Right ventricle myocardium inferior (tissue), 1 donor: ENCODE data around the gene ATE1. TPM values are rescaled to one million over a fixed set of nuclear protein-coding genes. Genes with fewer than 3 reads are reported as not detected.

Experiments used
- ATAC-seq: fragments of 200-7000 bp; cut with Tn5 transposase; one replicate; pipeline ENCODE4 v1.9.1; 2020; ENCODE audit warnings: mild to moderate bottlenecking, moderate library complexity
- DNase-seq: peaks from one replicate; pipeline ENCODE4 v3.0.0; 2021; ENCODE audit errors: missing footprints
- intact Hi-C: fragments of 100-400 bp; cut with DNase I; formaldehyde crosslinking; loops from one replicate; pipeline ENCODE4 v1.11.0; 2022
- total RNA-seq: library from RNA; stranded (reverse); fragmentation: NEBNext Ultra II Directional; extraction: Animal tissue kit (Norgen Biotek cat#: 25700); gene quantifications from one replicate; pipeline ENCODE4 v1.2.1, GENCODE V29; 2021
- donor health status: DM: no; HTN: yes; CAD: no; lungs with severe emphysema.

ATE1 gene
- total RNA-seq, 1 donor from 2014 or later: 31.5 TPM

DNA sequence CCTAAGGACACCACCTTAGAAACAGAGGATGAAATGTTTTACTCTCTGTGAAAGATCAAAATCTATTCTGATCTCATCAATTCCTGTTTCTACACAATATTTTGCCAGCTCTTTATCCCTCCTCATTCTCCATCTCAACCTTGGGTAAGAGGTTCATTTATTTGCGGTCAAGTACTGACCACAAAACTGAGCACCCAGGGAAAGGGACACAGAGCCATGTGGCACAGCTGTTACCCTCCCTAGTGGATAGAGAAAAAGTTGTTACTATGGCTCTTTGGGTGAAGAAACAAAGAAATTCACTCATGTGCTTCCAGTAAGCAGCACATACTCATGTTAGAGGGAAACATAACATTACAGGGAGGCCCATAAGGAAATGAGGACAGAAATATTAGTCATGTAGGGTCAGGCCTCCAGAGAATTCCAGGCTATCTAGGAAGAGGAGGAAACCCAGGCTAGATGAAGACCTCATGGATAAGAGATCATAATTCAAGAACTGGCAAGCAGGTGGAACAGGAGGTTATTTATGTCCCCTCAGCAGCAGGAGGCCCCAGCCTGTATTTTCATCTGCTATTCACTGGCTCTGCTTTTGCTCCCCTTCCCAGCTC, 114.5 kb downstream of the ATE1 start:
- ATAC-seq (no peak), DNase-seq (no peak)
- intact Hi-C loops: no loop called here

DNA sequence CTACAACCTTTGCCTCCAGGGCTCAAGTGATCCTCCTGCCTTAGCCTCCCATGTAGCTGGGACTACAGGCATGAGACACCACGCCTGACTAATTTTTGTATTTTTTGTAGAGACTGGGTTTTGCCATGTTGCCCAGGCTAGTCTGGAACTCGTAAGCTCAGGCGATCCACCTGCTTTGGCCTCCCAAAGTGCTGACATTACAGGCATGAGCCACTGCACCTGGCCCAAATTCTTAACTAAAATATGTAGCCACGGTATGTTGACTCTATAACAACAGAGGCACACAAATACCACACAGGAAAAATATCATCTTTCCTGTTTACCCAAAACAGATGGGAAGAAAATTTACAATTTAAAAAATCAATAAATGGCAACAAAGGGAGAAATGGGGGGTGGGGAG, 115.8 kb downstream of the ATE1 start:
- intact Hi-C loops: no loop called here
- no peak for DNase-seq
- ATAC-seq: no peak

DNA sequence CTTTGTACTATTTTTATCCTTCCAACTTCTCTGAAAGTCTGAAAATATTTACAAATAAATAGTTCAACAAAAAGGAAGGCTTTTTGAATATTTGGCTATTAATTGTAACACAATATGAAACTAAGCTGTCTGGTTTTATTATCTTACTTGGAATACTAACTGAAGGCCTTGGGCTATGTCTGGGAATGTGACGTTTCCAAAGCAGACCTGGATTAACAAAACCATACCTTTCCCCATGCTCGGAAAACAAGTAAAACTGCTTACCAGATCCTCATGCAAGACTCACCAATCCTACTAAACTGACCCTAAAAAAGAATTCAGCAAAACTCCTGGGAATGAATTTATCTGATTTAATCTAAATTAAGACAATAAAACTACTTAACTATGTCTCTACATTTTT, 116.4 kb downstream of the ATE1 start:
- ATAC-seq (no peak), DNase-seq (no peak)
- intact Hi-C loops: no loop called here

DNA sequence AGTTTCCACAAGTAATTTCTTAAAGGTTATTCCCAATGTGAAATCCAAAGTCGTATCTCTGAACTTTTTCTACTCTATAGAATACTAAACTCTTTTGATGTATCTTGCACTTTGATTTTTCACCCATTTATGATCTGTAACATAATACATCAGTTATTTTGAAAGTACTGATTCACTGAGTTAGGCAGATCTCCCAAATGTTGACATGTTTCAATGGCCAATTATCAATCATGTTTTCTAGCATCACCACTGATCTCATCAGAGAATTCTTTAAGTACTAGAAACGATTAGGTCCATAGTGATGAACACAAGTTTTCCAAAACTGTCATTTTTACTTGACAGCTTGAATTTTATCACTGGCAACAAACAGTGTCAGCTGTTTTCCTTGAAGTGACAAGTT, 119.0 kb downstream of the ATE1 start:
- ATAC-seq (no peak), DNase-seq (no peak)
- intact Hi-C loops: no loop called here

DNA sequence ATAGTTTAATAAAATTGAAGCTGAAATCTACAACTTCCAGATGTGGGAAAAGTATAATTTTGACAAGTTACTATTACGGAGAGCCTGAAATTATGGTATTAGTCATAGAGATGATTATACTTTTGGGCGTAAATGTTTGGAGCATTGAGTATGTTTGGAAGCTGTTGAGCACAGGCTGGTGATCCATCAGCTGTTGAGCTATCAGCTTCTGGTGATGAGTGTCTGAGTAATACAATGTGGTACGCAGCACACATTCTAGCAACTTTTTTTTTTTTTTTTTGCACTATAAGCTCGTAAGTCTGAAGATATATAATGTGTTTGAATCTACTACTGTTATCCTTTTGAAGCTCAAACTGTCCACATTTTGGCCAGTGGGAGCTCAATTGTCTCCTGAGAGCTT, 123.4 kb downstream of the ATE1 start:
- ATAC-seq: no peak

DNA sequence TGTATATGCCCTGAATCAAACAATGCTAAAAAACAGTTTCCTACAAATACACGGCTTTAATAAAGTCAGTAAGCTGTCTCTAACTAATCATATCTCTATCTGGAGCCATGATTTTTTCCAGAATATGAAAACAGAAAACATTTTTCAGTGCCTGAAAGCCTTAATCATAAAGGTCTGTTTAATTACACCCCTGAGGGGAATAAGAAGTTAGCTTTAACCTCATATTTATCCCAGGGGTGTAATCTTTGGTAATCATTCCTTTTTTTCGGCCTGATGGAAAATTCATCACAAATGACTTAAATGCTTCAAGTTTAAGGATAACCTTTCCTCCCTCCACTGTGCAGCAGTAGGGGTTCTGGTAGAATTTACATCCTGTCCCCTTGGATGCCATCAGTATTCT, 124.2 kb downstream of the ATE1 start:
- DNase-seq (no peak), ATAC-seq (no peak)
- intact Hi-C loops: no loop called here

More for the DNA sequence above, 123.4 kb downstream of the ATE1 start:
- intact Hi-C loops: no loop called here
- no peak for DNase-seq

DNA sequence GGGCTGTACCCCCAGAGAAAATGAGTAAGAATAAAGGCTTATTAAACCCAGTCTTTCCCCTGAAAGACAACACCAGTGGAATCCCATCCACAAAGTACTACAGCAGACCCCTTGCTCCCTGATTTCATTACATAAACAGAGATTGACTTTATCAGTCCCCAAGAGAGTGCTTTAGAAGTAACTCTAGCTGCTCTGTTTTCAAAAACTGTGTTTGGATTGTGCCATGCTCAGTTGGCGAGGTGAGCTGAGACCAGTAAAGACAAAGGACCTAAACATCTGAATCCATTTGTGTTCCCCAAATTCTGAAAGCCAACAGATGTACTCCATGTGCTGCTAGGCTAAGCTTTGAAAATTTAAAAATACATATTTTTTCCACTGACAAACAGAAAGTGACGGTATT, 127.0 kb downstream of the ATE1 start:
- ATAC-seq (no peak), DNase-seq (no peak)
- intact Hi-C loops: no loop called here

DNA sequence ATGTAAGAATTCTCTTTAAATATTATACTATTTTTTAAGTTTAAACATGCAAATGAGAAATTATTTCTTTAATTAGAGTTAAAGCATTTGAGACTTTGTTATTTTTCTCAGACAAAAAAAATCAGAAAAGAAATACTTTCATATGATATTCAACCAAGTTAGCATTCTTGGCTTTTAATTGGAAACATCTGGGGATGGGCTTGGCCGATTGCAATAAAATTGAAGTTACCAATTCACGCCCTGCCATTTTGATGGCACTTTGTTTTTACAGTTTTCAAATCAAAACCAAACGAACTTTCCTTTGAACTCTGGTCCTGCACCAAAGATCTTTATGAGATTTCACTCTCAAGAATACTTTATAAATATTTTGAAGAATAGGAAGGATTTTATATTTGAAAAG, 127.7 kb downstream of the ATE1 start:
- no peak for DNase-seq
- intact Hi-C loops: no loop called here
- ATAC-seq: no peak

DNA sequence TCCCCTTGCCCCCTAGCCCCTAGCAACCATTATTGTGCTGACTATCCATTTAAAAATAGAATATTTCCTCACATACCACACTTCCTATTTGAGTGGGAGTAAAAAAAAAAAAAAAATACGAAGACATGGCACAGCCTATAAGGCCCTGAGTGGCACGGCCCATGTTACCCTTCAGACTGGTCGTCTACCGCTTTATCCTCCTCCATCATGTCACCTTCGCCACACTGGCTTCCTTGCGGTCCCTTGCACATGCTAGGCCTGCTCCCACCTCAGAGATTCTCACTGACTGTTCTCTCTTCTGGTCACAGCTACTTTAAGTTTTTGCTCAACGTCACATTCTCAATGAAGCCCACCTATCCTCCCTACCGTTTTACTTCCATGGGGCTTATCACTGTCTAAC, 130.3 kb downstream of the ATE1 start:
- intact Hi-C loops: no loop called here
- no peak for ATAC-seq
- DNase-seq: no peak

DNA sequence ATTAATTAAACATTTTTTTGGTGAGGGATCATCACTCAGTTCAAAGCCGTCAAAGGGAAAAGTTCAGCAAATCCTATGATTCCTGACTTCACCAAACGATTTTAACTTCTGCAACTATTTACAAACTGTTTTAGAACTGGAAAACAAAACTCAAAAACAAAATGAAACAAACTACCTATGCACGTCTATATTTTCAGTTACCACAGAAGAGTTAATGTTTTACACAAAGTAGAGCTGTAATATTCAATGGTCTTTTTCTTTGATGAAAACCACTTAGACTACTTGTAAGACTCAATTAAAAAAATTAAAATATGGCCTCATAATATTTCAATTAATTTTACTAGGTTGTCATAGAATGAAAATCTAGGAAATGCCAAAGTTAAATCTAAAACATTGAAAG, 131.5 kb downstream of the ATE1 start:
- DNase-seq: no peak
- intact Hi-C loops: no loop called here
- no peak for ATAC-seq

DNA sequence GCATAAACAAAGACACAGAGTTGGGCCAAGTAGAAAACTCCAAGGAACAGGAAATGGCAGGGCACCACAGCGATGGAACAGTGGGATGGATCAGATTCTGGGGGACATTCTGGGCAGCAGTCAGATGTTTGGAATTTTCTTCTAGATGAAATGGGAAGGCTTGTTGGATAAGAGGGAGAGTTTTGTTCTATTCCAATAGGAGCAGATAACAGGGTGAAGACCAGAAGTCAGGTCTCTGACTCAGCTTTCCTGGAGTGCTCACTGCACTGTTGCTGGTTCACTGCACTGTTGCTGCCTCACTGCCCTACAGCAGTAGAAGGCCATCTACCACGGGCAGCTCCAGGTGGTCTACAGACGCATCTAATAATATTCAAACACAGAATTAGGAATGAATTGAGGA, 135.6 kb downstream of the ATE1 start:
- DNase-seq (no peak), ATAC-seq (no peak)
- intact Hi-C loops: no loop called here

DNA sequence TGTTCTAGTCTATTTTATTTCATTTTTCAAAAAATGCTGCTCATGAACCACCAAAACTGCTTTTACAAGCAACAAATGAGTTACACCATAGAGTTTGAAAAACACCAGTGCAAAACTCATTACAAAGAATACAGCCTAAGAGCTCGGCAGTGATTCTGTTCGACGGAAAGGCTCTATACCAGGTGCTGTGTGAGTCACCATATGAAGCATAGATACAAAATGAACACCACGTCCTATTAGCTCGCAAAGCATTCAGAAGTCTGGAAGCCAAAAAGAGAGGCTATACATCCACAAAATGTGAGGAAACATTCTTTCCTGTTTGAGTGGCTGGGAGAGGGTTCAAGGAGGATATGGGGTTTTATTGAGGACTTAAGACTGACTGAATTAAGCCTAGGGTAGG, 136.1 kb downstream of the ATE1 start:
- ATAC-seq (no peak), DNase-seq (no peak)
- intact Hi-C loops: no loop called here

DNA sequence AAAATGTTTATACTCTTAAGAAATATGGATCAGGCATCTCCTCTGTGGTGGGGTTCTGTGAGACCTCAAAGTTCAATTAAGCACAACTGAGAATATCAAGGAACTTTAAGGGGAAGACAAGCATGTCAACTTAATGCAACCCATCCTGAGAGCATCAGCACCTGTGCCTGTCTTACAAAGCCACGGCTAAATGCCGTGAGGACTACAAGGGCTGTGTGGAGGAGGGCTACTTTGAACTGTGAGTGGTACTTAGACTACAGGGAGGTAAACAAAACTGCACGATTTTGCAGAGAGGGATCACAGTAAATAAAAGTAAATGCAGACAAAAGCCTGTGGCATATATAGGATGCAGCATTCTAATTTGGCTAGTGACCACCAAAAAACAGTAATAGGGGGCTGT, 139.1 kb downstream of the ATE1 start:
- no peak for DNase-seq
- no peak for ATAC-seq
- intact Hi-C loops: no loop called here

DNA sequence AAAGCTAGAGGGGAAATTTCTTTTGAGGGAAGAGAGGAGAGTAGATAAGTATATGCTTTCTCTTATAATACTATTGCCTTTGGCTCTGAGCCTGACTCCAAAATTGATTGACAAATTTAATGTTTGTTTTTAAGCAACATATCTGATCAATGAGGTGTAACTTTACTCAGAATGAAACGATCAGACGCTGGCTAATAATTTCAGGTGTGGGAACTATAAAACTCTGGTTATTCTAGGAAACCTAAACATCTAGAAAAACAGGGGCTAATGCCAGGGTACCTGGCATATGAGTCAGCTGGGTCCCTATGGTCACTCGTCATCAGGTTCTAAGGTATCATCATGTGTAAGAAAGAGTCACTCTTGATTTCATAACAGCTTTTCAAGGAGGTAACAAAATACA, 139.7 kb downstream of the ATE1 start:
- intact Hi-C loops: no loop called here
- DNase-seq: no peak
- ATAC-seq: no peak

DNA sequence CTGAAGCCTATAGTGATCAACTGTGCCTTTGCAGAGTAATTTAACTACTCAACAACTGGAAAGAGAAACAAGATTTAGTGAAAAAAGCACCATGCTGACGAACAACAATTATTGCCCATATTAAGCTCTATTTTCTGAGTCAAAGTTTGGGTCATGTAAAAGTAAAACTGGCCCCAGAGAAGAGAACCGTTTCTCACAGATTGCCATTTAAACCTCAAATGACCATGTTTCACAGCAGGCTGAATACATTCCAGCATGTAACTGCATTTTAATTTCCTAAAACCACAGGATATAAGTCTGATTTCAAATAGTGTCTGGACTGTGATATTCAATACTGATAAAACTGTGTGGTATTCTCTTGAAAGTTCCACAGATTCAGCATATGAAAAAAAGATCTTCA, 140.7 kb downstream of the ATE1 start:
- ATAC-seq (no peak), DNase-seq (no peak)
- intact Hi-C loops: no loop called here

DNA sequence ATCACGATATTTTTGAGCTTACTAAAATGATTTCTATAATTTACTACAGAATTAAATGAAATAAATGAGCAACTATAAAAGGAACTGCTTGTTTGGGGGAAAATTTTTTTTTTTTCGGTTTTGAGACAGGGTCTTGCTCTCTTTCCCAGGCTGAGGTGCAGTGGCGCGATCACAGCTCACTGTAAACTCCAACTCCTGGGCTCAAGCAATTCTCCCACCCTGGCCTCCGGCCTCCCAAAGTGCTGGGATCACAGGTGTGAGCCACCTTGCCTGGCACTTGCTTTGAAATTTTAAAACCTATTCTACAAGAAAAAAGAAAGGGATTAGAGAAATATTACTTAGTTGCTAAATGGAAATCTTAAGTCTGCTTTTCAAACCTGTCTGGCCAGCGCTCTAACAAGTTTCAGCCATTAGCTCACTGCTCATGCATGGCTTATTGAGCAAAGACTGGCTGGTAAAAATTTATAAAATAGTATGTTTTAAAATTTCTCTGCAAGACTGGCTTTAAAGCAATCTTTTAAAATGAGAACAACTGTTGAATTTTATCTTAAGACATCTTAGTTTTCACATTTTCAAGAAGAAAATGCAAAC, 144.0 kb downstream of the ATE1 start:
- ATAC-seq (no peak), DNase-seq (no peak)
- intact Hi-C loops: no loop called here

DNA sequence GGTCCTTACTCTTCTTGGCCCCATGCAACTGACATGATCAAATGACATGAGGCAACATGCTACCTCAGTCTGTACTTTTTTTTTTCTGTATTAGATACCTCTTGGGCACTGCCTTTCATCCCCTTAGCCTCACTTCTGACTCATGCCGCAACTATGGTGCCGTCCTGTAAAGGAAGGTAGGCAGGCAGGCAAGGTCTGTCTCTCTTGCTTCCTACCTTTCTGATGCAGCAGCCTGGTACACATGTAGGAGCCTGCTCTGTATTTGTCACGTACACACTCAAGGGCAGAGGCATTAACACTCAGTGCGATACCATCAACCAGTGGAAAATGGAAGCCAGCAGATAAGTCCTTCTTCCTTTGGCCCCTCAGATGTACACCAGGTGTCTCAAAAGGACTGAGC, 146.7 kb downstream of the ATE1 start:
- intact Hi-C loops: no loop called here
- no peak for ATAC-seq
- no peak for DNase-seq

DNA sequence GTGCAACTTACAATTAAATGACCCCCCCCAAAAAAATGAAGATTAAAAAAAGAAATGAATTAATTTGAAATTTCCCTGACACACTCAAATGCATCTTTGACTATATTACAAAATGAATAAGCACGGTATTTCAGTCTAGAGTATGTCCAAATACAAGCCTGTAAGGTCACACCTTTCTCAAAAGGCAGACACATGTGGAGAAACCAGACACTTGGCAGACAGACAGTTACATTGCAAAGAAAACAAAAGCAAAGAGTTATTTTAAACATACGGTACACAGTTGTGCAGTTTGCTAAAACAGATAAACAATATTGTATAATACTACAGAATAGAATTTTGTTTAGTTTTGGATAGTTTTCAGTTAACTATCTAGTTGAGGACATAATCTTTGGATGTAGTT, 153.0 kb downstream of the ATE1 start:
- no peak for DNase-seq
- intact Hi-C loops: no loop called here
- ATAC-seq: no peak

DNA sequence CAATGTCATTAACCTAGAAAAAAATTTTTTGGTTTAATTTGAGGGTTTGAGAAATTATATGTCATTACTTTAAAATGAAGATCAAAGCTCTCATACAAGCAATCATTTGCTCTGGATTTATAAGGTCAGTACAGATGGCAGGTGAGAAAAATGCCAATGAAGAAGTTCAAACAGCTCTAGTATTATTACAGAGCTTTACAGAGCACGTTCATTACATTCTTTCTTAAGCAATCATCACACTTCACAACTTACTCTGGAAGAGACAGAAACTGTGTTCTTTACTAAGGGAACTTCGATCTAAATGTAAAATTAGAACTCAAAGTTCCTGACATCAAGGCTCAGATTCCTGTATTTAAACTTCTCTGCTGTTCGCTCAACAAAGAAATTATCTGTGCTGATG, 153.4 kb downstream of the ATE1 start:
- ATAC-seq (no peak), DNase-seq (no peak)
- intact Hi-C loops: no loop called here

DNA sequence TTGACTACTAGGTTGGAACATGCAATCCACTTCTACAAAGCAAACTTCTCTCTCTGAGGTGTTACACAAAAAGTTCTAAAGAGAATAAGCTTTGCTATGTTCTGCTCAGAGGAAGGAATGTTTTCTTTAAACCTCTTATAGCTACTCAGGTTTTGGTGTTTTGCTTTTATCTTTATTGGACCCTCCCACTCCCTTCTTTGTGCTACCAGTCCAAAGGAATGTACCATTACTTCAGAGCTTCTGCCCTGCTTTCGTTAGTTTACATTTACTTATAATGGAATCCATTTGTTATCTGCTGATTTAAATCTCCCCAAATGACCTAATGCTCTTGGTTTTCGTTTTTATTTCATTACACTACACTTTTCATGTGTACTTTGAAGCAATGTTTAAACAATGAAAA, 154.9 kb downstream of the ATE1 start:
- no peak for ATAC-seq
- intact Hi-C loops: no loop called here
- no peak for DNase-seq

DNA sequence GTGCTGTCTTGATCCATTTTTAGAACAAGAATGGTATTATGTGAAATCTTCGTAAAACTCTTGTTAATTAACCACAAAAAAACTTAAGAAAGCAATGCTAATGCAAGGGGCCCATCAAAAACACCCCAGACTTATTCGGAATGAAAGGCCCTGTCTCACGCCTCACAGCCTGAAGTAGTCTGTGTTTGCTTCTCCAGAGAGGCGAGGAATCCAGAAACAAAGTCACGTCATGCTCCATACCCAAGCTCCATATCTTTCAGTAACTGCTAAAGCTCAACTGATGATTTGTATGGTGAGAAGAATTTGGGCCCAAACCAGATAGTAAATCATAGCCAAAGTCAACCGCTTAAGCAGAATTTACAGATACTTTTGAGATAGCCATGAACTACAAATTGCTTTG, 155.4 kb downstream of the ATE1 start:
- ATAC-seq: peak; percentile 37
- intact Hi-C loops: no loop called here
- DNase-seq: no peak
